Loucy (cell line): ENCODE data around the gene ACOT11.

Source experiments
- EZH2phosphoT487 ChIP-seq: fragments of 200-600 bp; IDR thresholded peaks from 2 replicates; pipeline ENCODE4 v1.6.1; 2018; ENCODE audit warnings: antibody characterized with exemption, mild to moderate bottlenecking, moderate library complexity, borderline replicate concordance
- TF ChIP-seq, protein P1 (sequence below): fragments of 200-600 bp; sonication (generic); conservative IDR thresholded peaks from 2 replicates; pipeline ENCODE4 v1.5.1; 2014; ENCODE audit warnings: mild to moderate bottlenecking, antibody characterized with exemption, low read length

DNA sequence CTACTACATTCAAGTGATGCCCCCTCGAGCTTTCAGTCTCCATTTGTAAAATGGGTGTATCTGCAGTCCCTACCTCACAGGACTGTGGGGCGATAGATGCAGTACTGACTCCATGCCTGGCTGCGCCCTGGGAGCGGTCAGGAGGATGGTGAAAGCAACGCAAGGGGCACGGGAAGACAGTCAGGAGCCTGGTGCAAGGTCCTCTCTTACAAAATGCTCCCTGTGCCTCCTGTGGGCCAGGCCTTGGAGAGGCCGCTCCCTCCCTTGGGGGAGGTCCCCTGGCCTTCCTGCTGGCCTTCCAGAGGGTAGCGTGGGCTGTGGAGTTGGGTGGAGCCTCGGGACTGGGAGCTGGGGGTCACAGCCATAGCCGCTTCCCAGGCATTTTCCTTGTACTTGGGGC lies 53.7 kb downstream of the ACOT11 start:
- TF ChIP-seq, protein P1, sequence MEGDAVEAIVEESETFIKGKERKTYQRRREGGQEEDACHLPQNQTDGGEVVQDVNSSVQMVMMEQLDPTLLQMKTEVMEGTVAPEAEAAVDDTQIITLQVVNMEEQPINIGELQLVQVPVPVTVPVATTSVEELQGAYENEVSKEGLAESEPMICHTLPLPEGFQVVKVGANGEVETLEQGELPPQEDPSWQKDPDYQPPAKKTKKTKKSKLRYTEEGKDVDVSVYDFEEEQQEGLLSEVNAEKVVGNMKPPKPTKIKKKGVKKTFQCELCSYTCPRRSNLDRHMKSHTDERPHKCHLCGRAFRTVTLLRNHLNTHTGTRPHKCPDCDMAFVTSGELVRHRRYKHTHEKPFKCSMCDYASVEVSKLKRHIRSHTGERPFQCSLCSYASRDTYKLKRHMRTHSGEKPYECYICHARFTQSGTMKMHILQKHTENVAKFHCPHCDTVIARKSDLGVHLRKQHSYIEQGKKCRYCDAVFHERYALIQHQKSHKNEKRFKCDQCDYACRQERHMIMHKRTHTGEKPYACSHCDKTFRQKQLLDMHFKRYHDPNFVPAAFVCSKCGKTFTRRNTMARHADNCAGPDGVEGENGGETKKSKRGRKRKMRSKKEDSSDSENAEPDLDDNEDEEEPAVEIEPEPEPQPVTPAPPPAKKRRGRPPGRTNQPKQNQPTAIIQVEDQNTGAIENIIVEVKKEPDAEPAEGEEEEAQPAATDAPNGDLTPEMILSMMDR: no peak
- TF ChIP-seq EZH2phosphoT487: no peak
